Thyroid gland (tissue), 4 donors: ENCODE results near the gene ETV3.

Experiments used
- POLR2A ChIP-seq, 2 donors: fragments of 450-650 bp; IDR thresholded peaks; one replicate each; pipeline ENCODE4 v1.6.1; 2017; ENCODE audit warnings: antibody characterized with exemption in 2 of 2, mild to moderate bottlenecking in 2 of 2, moderate library complexity in 1 of 2
- TF ChIP-seq, protein P1 (sequence below), 6 experiments: fragments of 200-600 bp in 3 of 6; fragments of 450-650 bp in 3 of 6; sonication (generic) in 3 of 6; IDR thresholded peaks; one replicate each; pipeline ENCODE4 v1.5.1; 2016 to 2019; ENCODE audit warnings: antibody characterized with exemption in 6 of 6, mild to moderate bottlenecking in 2 of 6, inconsistent platforms in 1 of 6, moderate library complexity in 1 of 6

DNA sequence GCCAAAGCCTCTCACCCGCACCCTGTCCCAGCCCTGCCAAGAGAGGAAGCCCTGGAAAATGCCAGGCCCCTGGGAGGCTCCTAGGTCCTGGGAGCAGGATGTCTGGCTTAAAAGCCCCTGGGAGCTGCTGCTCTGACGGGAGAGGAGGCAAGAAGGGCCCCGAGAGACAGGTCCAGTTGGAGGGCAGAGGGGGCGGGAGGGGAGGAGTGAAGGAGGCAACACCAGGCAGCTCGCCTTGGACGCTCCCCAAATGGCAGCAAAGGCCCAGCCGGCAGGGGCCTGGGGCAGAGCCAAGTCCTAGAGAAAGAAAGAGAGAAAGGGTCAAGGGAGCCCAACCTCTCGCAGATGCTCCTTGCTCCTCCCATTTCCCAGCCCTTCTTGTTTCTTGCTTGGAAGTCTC, 45.4 kb downstream of the ETV3 start:
- no peak for TF ChIP-seq POLR2A (IDR thresholded peaks at IDR 0.05)
- TF ChIP-seq, protein P1, sequence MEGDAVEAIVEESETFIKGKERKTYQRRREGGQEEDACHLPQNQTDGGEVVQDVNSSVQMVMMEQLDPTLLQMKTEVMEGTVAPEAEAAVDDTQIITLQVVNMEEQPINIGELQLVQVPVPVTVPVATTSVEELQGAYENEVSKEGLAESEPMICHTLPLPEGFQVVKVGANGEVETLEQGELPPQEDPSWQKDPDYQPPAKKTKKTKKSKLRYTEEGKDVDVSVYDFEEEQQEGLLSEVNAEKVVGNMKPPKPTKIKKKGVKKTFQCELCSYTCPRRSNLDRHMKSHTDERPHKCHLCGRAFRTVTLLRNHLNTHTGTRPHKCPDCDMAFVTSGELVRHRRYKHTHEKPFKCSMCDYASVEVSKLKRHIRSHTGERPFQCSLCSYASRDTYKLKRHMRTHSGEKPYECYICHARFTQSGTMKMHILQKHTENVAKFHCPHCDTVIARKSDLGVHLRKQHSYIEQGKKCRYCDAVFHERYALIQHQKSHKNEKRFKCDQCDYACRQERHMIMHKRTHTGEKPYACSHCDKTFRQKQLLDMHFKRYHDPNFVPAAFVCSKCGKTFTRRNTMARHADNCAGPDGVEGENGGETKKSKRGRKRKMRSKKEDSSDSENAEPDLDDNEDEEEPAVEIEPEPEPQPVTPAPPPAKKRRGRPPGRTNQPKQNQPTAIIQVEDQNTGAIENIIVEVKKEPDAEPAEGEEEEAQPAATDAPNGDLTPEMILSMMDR (IDR thresholded peaks at IDR 0.05): no peak
